IPS-NIHi11 (cell line): ENCODE data around the gene SCIMP.
"Not testable (repeated sequence)": the region's sequence is repeated elsewhere in the genome, so short reads cannot be mapped to it uniquely, and the experiment has no call there.

Experiments used
- DNase-seq: peaks from one replicate; pipeline ENCODE4 v3.0.0; 2012; ENCODE audit warnings: mixed read lengths, low spot score

SCIMP gene

GRCh38 chr17:5184288-5184687 lies 50.4 kb downstream of the SCIMP start:
- DNase-seq = no peak

- DNase-seq = no peak
Measured at GRCh38 chr17:5183410-5183793, 51.3 kb downstream of the SCIMP start.

GRCh38 chr17:5182597-5183409 lies 51.9 kb downstream of the SCIMP start:
- DNase-seq = no peak

- no peak for DNase-seq
Measured at GRCh38 chr17:5181509-5182305, 53.0 kb downstream of the SCIMP start.

- DNase-seq = no peak
Measured at GRCh38 chr17:5179003-5179402, 55.7 kb downstream of the SCIMP start.

GRCh38 chr17:5175027-5175426 lies 59.6 kb downstream of the SCIMP start:
- not testable (repeated sequence) for DNase-seq

- not testable (repeated sequence) for DNase-seq
Measured at GRCh38 chr17:5165791-5166564, 68.7 kb downstream of the SCIMP start.

GRCh38 chr17:5164436-5164835 lies 70.2 kb downstream of the SCIMP start:
- DNase-seq = no peak

- DNase-seq = not testable (repeated sequence)
Measured at GRCh38 chr17:5161793-5162192, 72.9 kb downstream of the SCIMP start.

GRCh38 chr17:5160702-5161101 lies 74.0 kb downstream of the SCIMP start:
- not testable (repeated sequence) for DNase-seq
